ENCODE results near the gene ACOX2.

DNA sequence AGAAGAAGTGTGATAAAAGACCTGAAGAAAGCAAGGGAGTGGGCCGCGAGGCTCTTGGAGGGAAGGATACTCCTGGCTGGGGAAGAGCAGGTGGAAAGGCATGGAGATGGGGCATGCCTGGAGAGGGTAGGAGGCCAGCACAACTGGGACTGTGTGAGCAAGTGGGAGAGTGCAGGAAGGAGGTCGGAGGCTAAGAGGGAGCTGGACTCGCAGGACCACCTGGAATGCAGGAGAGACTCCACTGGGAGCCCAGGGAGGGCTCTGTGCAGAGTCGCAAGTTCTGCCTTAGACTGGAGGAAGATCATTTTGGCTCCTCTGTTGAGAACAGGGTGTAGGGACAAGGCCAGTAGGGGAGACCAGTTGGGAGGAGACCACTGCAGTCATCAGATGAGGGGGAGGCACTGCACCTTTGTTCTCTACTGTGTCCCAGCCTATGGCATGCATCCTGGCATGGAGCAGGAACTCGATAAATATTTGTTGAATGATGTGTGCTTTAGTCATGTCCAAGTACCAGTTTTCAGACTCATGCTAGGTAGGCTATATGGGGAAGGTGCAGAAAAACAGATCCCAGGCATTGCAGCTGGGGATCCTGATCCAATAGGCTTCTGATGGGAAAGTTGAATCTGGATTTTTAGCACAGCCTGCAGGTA is 26.5 kb upstream of the ACOX2 start:
- TF ChIP-seq GATA2 (IDR thresholded peaks at IDR 0.05; ENCODE audit: low read depth, low read length): no peak
- TF ChIP-seq GATA3 (IDR thresholded peaks at IDR 0.05; ENCODE audit: low read depth, low read length): no peak

All from SH-SY5Y (cell line).